ENCODE measurements around the gene MRPS24.
"Not testable (repeated sequence)": the region's sequence is repeated elsewhere in the genome, so short reads cannot be mapped to it uniquely, and the experiment has no call there.

Gene MRPS24

DNA sequence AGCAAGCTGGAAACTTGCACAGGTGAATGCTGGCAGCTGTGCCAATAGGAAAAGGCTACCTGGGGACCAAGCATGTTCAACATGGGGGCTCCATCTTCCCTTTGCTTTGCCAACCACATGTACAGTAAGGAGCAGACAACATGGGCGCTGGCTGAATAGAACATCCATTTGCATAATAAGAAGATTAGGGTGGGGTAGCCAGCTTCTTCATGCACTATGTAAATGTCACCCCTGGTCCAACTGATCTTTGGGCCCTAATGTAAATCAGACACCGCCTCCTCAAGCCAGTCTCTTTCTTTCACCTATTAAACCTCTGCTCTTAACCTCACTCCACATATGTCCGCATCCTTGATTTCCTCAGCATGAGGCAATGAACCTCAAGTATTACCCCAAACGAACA lies 26.0 kb downstream of the MRPS24 start:
- FAIRE-seq (no peak), DNase-seq (ENCODE audit: low spot score) (no peak)

DNA sequence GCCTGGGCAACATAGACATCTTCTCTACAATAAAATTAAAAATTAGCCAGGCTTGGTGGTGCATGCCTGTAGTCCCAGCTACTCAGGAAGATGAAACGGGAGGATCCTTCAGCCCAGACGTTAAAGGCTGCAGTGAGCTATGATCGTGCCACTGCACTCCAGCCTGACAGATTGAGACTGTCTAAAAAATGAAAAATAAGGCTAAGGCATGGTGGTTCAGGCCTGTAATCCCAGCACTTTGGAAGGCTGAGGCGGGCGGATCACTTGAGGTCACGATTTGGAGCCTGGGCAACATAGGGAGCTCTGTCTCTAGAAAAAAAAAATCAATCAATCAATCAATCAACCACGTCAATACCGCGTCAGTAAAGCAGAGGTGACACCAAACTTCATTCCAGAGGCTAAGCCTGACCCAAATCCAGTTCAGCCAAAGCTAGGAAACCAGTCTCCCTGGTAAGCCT lies 31.1 kb downstream of the MRPS24 start:
- no peak for FAIRE-seq
- no peak for DNase-seq (ENCODE audit: low spot score)

DNA sequence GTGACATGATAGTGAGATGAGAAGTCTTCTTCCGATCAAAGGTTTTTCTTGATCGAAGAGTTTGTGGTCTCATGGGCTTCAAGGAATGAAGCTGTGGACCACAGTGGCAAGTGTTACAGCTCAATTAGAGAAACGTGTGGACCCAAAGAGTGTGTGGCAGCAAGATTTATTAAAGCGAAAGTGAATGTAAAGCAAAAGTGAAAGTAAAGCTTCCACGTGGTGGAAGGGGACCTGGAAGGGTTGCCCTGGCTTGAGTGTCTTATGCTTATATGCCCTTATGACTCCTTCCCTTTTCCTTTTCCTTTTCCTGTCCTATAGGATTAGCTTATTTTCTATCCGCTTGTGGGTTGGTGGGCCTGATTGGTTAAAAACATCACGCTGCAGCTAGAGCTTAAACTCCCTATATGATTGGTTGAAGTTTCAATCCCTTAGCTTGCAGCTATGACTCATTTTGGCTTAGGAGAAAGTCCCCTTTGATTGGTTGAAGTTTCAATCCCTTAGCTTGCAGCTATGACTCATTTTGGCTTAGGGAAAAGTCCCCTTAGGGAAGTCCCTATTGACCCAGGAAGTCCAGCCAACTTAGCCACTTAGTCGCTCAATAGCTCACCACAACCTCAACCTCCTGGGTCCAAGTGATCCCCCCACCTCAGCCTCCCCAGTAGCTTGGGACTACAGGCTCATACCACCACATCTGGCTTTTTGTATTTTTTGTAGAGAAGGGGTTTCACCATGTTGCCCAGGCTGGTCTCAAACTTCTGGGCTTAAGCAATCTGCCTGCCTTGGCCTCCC lies 34.7 kb downstream of the MRPS24 start:
- no peak for FAIRE-seq
- no peak for DNase-seq (ENCODE audit: low spot score)

DNA sequence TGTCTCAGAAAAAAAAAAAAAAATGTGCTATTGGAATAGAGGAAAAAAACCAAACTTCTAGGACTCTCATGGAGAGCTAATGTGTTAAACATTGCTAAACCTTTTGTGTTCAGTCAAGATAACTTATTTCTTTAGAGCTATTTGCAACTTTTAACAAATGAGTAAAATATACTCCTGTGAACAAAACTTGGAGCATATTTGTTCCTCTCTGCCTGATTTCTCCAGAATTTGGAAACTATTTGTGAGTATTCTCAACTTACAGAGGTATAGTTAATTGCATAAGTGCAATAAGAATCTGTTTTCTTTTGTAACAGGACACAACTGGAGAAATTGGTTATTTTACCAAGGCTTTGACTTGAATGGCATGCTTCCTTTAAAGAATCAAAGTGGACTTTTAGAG lies 38.4 kb downstream of the MRPS24 start:
- DNase-seq (ENCODE audit: low spot score); FAIRE-seq: not testable (repeated sequence)

DNA sequence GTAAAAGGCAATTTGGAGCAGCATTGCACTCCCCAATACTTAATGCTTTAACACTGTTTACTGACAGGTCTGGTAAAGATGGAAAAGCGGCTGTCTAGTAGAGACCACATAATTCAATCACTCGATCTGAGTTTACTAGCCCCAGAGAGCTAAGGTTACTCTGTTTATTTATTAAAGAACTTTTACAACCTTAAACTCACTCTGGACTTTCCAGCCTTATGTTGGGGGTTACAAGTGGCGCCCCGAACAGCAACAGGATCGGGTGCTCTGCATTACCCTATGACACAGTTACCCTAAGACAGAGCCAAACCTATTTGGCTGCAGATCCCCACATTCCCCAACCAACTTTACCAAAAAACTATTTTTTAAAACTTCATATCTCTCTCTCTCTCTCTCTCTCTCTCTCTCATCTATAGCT lies 43.9 kb downstream of the MRPS24 start:
- no peak for FAIRE-seq
- DNase-seq (ENCODE audit: low spot score), result no peak

DNA sequence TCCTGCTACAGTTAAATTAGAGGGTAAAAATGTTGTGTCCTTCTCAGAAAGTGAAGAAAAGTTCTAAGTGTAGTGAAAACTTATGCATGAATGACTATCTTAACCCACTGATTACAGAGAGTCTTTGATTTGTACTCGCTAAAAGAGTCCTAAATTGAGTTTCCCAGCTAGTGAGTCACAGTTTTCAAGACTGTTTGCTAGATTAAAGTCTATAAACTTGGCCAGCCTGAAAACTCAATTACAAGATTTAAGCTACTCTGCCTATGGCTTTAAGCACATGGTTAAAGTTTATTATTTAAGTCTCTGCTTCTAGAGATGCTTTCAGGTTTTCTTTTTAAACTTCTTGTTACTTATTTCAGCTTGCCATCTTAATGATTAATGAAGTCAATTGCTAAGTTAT lies 44.4 kb downstream of the MRPS24 start:
- DNase-seq (ENCODE audit: low spot score), result no peak
- no peak for FAIRE-seq

DNA sequence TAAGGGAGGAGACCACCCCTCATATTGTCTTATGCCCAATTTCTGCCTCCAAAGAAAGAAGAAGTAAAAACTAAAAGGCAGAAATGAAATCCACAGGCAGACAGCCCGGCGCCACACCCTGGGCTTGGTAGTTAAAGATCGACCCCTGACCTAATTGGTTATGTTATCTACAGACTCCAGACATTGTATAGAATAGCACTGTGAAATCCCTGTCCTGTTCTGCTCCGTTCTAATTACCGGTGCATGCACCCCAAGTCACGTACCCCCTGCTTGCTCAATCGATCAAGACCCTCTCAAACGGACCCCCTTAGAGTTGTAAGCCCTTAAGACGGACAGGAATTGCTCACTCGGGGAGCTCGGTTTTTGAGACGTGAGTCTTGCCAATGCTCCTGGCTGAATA lies 44.8 kb downstream of the MRPS24 start:
- not testable (repeated sequence) for DNase-seq (ENCODE audit: low spot score); FAIRE-seq

DNA sequence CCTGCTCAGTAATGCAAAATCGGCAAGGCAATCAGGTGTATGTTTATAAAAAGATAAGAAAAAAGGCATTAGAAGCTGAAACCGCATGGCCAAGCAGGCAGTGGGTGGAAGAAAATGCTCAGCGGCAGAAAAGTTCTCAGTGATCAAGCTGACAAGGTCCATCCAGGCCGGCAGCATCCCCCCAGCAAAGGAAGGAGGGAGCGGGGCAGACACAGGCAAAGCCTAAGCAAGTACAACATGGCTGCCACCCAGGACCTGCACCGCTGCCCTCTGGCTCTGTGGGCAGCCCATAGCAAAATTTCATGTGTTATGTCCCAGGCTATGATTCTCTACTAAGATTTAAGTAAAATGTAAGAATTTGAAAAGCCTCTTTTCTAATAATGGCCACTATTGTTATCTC lies 45.4 kb downstream of the MRPS24 start:
- FAIRE-seq, result no peak
- DNase-seq (ENCODE audit: low spot score), result no peak

DNA sequence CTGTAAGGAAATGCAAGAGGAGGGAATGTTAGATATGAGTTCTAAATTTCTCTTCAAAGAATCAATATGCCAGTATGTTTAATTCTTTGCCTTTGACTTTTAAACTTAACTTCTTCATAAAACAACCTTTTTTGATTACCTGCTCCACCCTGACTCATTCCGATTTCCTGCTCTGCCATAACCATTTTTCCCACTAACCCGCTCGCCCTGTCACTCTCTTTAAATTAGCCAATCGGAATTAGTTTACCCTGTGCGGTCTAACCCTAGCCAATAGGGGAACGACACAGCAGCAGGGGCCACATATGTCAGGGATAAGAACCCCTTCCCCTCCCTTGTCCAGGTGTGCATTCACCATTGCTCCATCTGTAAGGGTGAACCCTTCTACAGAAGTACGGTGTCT lies 45.9 kb downstream of the MRPS24 start:
- not testable (repeated sequence) for FAIRE-seq; DNase-seq (ENCODE audit: low spot score)
